ENCODE results near the gene HDHD2.
A peak's percentile ranks its signal among the peaks of the same experiment; 100 is the strongest.

HDHD2 gene

DNA sequence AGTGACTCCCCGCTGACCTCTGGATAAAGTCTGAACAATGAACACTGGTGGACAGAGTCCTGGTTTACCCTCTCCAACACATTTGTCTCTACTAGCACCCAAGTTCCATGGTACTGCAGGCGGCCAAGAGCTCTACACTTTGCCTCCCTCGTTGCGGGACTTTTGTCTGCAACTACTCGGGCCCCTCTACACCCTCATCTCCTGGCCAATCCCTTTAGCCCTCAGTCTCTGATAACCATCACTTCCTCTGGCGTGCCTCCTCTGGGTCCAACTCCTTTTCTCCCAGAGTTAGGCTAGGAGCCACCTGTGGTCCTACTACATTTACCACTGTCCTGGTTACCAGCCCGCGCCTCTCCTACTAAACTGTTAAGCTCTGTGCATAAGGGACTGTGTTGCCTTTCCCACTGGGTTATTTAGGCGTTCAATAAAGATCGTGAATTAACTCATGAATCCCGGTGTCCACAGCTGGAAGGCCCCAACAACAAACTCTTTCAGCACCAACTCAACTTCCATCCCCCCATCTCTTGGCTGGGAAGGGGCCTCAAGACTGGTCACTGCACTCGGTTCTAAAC lies 757 bp downstream of the HDHD2 start:
- FAIRE-seq (no peak), DNase-seq (ENCODE audit: insufficient read length, low spot score) (no peak)

DNA sequence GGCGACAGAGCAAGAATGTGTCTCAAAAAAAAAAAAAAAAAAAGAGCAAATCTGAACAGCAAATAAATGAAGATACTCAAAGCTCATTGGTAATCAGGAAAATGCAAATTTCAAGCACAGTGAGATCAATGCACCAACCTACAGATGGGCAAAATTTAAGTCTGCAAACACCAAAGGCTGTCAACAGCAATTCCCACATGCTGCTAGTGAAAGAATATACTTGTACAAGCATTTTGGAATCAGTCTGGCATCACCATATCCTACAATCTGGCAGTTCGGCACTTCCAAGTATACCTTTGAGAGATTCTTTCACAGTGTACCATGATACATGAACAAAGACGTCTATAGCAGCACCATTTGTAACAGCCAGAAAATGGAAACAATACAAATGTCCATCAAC lies 4.1 kb downstream of the HDHD2 start:
- FAIRE-seq: no peak
- DNase-seq (ENCODE audit: insufficient read length, low spot score): no peak

DNA sequence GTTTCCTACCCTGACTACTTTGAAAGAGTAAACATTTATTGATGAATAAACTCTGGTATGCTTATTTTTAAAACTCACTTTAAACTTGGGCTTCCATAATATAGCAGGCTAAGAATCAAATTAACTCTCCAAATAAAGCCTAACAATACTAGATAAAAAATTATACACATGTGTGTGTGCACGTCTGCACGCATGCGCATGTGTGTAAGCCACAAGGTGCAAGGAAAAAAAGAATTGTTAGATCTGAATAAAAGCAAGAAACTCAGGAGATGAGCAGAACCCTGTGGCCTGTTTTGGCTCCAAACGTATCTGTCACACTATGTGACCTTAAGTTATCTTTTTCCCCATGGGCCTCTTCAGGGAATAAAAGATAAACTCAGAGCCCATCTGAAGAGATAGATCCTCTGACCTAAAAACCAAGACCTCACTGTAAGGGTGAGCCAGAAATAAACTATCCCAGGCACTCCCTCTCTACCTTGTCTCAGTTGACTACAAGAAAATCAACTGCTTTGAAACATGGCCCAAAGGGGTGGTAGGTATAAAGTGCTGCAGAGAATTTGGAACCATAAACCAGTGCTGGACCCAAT lies 6.3 kb downstream of the HDHD2 start:
- FAIRE-seq: no peak
- DNase-seq (ENCODE audit: insufficient read length, low spot score): no peak

GRCh38 chr18:47143153-47143552 lies 7.1 kb downstream of the HDHD2 start:
- DNase-seq (ENCODE audit: insufficient read length, low spot score) (no peak), FAIRE-seq (no peak)

DNA sequence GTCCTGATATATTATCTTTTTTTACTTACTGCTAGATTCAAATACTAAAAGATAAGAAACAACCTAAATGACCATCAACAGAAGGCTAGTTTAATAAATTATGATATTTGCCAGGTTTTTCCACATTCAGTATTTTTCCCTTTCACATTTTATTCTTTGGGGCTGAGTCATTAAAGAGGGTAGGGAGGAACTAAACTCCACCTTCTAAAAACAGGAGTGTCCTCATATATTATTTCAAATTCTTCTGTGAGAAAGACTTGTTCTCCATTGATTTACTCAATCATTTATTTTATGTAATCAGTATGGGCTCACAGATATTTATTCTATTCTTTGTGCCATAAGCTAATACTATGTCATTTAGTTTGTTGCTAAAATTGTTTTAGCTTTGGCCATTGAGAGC lies 9.0 kb downstream of the HDHD2 start:
- FAIRE-seq: peak; percentile 60
- no peak for DNase-seq (ENCODE audit: insufficient read length, low spot score)

GRCh38 chr18:47121146-47121545 lies 29.2 kb downstream of the HDHD2 start:
- no peak for FAIRE-seq
- no peak for DNase-seq (ENCODE audit: insufficient read length, low spot score)

DNA sequence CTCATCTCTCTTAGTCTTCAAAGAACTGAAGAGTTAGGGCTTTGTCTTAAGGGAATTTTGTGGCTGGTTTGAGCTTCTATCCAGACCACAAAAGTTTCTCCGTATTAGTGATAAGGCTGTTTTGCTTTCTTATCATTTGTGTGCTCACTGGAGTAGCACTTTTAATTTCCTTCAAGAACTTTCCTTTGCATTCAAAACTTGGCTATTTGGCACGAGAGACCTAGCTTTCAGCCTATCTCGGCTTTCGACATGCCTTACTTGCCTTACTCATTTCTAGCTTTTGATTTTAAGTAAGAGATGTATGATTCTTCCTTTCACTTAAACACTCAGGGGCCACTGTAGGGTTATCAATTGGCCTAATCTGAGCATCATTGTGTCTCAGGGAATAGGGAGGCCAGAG lies 29.9 kb downstream of the HDHD2 start:
- no peak for DNase-seq (ENCODE audit: insufficient read length, low spot score)
- FAIRE-seq: peak; percentile 40

- FAIRE-seq (no peak), DNase-seq (ENCODE audit: insufficient read length, low spot score) (no peak)
Measured at GRCh38 chr18:47118981-47119380, 31.3 kb downstream of the HDHD2 start.

GRCh38 chr18:47115205-47115604 lies 35.1 kb downstream of the HDHD2 start:
- DNase-seq (ENCODE audit: insufficient read length, low spot score) (no peak), FAIRE-seq (no peak)

DNA sequence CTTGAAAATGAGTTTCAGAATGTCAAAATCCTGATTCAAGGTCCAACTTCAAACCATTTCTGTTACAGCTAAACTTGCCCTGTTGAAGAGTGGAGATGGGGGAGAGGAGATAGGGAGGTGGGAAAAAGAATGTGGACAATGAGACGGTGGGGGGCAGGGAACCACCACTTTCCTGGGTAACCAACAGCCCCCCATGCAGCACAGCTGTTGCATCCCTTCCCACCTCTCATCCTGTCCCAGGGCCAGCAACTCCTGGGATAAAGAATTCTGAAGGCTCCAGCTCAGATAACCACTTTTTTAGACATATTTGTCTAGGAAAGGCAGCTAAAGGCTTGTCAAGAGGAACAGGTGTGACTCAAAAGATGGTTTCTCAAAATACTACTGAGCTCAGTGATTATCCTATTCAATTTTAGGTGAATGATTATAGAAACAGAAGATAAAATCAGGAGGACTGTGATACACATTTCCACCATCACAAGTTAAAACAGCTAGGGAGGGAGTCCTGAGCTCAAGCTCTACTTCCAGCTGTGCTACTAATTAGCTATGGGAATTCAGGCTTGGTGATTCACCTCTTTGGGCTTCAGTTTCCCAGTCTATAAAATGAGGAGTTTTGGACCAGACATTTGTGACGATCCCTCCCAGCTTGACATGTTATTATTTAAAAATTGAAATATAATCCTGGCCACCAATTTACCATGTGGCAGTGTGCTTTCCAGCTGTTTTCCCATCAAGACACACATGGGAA lies 36.3 kb downstream of the HDHD2 start:
- FAIRE-seq (no peak), DNase-seq (ENCODE audit: insufficient read length, low spot score) (no peak)

DNA sequence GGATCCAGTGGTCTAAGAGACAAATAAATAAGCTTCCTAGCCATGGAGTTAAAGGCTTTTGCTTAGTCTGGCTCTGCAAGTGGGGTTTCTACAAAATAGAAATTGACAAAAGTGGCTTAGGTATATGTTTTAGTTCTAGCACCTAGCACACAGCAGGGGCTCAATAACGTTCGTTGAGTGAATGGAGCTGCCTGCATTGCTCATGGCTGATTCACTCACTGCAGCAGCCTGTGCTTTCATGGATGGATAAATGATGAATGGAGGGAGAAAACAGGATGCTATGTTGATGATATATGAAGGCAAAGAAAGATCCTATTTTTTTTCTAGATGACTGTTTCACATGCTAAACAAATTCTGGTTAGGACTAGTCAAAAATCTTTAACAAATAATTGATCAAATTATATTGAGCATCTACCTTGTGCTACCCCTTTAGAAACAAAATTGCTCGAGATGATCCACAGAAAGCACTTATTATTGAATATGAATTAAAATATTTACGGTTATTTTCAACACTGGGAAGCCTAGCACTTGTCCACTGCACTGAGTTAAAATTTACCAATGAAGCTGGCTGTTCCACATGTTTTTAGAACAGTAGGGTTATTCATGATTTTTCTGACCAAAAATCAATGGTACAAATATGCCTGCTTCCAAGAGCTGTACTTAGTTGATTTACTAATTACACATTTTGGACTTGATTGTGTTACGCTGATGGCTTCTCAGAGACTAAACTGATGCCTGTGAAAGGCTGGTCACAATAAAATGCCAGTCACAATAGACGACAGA lies 39.6 kb downstream of the HDHD2 start:
- DNase-seq (ENCODE audit: insufficient read length, low spot score) (no peak), FAIRE-seq (no peak)

DNA sequence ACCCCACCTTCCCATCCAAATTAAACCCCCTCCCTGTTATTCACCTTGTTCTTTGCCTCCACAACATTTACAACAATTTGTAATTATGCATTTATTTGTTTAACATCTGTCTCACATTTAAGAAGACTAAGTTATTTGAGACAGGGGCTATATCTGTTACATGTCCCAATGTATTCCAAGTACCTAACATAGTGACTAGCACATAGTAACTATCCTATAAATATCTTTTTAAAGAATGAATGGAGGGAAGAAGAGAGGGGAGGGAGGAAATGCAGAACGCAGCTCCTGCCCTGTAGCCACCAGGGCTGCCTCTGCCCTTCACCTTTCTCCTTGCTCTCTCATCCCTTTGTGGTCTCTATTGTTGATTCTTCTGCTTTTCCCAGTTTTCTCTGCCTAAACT lies 40.6 kb downstream of the HDHD2 start:
- FAIRE-seq (no peak), DNase-seq (ENCODE audit: insufficient read length, low spot score) (no peak)

GRCh38 chr18:47108998-47109405 lies 41.3 kb downstream of the HDHD2 start:
- no peak for FAIRE-seq
- no peak for DNase-seq (ENCODE audit: insufficient read length, low spot score)

DNA sequence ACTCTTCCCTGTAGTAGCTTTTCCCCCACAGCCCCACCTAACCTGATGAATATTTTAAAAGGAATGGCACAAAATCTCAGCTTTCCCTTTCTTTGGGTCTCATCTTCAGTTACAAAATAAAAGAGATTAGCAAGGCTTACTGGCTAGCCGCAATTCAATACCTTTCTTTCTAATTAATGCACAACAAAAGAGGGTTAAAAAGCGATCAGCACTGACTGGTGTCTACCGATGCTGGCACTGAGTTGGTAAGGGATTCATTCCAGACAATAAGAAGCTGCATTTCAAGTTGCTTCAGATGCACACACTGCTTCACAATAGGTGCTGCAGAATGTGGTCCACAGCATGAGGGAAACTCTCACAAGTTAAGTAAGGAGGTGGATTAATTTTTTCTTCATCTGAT lies 41.9 kb downstream of the HDHD2 start:
- no peak for DNase-seq (ENCODE audit: insufficient read length, low spot score)
- no peak for FAIRE-seq

DNA sequence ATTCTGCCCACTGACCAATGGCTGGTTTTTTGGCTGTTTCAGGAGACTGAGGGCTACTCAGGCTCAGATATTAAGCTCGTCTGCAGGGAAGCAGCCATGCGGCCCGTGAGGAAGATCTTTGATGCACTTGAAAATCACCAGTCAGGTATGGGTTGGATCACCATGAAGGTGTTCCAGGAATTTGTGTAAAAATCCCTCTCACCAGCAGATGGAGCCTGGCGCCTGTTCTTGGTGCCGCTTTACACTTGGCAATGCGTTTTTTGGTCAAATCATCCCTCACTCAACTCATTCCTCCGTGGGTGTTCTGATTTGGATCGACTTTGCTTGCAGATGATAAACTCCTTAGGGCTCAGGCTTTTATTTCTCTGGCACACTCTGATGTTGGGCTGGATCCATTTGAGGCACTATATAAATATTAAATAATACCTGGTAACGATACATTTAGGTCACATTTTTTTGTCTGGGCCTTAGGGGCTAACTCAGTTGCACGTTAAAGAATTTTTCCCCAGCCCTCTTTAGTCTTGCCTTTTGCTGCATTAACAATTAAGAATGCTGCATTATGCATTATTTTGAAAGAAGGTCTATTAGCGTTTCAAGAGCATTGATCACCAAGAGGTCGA lies 50.0 kb downstream of the HDHD2 start:
- FAIRE-seq: peak; percentile 49
- peak; percentile 25 for DNase-seq (ENCODE audit: insufficient read length, low spot score)

DNA sequence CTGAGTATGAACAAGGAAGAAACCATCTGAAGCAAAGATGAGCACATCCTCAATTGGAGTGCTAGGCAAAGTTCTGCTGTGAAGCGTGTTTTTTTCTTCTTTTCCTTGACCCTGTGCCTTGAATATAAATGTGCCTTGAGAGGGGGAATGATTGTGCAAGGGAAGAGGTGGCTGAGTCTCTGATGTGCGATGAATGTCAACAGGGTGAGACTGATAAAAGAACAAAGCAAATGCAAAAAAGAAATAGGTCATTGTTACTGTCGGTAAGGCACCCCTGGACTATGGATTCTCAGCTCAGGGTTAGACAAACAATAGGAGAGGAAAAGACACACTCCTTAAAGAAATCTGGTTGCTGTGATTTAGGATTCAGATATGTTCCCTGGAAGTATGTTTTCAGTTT lies 54.5 kb downstream of the HDHD2 start:
- DNase-seq (ENCODE audit: insufficient read length, low spot score) (no peak), FAIRE-seq (no peak)

DNA sequence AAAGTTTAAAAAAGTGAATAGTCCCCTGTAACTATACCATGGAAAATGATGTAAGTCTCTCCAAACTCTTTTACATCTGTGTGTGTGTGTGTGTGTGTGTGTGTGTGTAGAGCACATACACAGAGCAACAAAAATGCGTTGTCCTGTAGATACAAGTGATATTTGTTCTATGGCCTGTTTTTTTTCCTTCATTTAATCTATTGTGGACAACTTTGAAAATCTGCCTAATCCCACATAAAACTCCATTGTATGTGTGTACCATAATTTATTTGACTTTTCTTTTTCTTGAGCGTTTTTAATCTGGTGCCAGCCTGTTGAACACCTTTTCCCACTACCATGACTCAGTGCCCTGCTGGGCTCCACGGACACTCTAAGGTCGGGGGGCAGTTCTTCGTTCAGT lies 62.6 kb downstream of the HDHD2 start:
- DNase-seq (ENCODE audit: insufficient read length, low spot score) (no peak), FAIRE-seq (no peak)

DNA sequence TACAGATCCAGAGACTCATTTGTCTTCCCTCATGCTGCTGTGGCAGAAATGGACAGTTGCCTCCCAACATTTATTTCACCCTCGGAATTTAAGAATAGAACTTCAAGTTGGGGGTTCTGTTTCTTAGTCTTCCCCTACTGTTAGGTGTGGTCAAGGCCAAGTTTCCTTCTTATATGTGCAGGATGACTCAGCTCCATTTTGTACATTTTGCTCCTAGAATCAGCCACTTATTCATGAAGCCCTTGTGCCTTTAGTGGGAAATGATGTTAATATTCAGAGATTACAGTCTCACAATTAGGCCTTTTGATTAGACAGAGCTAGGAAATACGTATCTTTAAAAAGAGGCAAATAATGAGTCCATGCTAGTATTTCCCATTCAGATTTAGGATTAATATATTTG lies 68.7 kb downstream of the HDHD2 start:
- FAIRE-seq (no peak), DNase-seq (ENCODE audit: insufficient read length, low spot score) (no peak)

GRCh38 chr18:47080872-47081271 lies 69.4 kb downstream of the HDHD2 start:
- DNase-seq (ENCODE audit: insufficient read length, low spot score) (no peak), FAIRE-seq (no peak)

DNA sequence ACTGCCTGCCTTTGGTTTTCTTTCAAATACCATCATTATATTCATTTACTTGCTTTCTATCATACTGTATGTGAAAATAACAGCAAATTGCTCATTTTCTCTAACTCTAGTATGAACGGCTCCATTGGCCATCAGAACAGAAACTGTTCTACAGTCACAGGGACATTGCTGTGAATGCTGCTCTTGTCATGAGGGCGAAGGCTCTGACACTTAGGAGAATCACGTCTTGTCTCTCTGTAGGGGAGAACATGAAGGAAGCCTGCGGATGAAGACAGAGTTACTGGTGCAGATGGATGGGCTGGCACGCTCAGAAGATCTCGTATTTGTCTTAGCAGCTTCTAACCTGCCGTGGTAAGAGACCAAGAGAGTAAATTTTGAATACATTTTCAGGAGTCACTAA lies 73.2 kb downstream of the HDHD2 start:
- FAIRE-seq (no peak), DNase-seq (ENCODE audit: insufficient read length, low spot score) (no peak)
